ENCODE measurements around the gene GMNN. TPM values are rescaled to one million over a fixed set of nuclear protein-coding genes. Genes with fewer than 3 reads are reported as not detected.
A peak's percentile ranks its signal among the peaks of the same experiment; 100 is the strongest.
"Not testable (repeated sequence)": the region's sequence is repeated elsewhere in the genome, so short reads cannot be mapped to it uniquely, and the experiment has no call there.

The GMNN gene
- total RNA-seq = 100 to 1,000 TPM in 1 of 4 donors, 10 to 100 TPM in 3; 31.2 to 168 (median 53.3) TPM

DNA sequence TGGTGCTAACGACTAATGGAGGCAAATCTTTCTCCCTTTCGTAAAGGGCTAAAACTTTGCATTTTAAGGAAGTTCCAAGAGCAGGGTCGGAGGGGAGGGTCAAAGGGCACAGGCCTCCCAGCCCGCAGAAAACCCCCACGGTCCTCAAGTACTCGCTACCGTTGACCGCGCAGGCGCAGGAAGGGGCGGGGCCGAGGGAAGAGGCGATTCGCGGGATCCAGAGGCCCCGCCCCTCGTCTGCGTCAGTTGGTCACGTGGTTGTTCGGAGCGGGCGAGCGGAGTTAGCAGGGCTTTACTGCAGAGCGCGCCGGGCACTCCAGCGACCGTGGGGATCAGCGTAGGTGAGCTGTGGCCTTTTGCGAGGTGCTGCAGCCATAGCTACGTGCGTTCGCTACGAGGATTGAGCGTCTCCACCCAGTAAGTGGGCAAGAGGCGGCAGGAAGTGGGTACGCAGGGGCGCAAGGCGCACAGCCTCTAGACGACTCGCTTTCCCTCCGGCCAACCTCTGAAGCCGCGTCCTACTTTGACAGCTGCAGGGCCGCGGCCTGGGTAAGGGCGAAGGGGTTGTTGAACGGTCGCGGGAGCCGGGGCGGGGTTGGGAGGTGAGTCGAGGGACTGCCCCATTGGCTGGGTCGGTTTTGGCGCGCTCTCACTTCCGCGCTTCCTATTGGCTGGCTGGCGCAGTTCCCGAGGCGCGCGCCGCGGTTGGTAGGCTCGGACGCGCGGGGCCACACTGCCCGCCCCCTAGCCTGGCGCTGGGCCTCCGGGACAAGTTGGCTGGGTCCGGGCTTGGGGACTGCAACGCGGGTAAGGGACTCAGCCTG is at the start of gene GMNN:
Gene GMNN, plus strand, starts transcription at position 242 of the 824 bp plus-strand sequence. CDS start 2,310 bp downstream, outside the sequence.
- DNase-seq (ENCODE audit: low spot score in 2 of 2) = peak; percentile 96 to 100
- peak within 1 kb of the TSS; percentile 98 for H3K4me3 ChIP-seq (ENCODE audit: low read depth, poor library complexity, severe bottlenecking)
- WGBS, 2 donors = 0% methylated on average over 43 to 71 of the region's 75 CpGs
- TF ChIP-seq POLR2A (IDR thresholded peaks at IDR 0.05) = no peak
- TF ChIP-seq, protein P1, sequence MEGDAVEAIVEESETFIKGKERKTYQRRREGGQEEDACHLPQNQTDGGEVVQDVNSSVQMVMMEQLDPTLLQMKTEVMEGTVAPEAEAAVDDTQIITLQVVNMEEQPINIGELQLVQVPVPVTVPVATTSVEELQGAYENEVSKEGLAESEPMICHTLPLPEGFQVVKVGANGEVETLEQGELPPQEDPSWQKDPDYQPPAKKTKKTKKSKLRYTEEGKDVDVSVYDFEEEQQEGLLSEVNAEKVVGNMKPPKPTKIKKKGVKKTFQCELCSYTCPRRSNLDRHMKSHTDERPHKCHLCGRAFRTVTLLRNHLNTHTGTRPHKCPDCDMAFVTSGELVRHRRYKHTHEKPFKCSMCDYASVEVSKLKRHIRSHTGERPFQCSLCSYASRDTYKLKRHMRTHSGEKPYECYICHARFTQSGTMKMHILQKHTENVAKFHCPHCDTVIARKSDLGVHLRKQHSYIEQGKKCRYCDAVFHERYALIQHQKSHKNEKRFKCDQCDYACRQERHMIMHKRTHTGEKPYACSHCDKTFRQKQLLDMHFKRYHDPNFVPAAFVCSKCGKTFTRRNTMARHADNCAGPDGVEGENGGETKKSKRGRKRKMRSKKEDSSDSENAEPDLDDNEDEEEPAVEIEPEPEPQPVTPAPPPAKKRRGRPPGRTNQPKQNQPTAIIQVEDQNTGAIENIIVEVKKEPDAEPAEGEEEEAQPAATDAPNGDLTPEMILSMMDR (IDR thresholded peaks at IDR 0.05) = no peak
- intact Hi-C loops (cut with DNase I; ENCODE audit: low total_unique reads) = no loop called here

DNA sequence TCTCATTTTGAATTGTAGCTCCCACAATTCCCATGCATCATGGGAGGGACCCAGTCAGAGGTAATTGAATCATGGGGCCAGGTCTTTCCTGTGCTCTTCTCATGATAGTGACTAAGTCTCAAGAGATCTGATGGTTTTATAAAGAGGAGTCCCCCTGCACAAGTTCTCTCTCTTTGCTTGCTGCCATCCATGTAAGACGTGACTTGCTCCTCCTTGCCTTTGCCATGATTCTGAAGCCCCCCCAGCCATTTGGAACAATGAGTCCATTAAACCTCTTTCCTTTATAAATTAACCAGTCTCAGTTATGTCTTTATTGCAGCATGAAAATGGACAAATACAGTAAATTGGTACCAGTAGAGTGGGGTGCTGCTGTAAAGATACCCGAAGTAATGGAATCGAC is 44.1 kb upstream of the GMNN start:
- intact Hi-C loops (cut with DNase I; ENCODE audit: low total_unique reads); H3K4me3 ChIP-seq (ENCODE audit: low read depth, poor library complexity, severe bottlenecking); DNase-seq (ENCODE audit: low spot score in 2 of 2): not testable (repeated sequence)
- 90 to 94% methylated on average over 3 of the region's 3 CpGs for WGBS, 2 donors

DNA sequence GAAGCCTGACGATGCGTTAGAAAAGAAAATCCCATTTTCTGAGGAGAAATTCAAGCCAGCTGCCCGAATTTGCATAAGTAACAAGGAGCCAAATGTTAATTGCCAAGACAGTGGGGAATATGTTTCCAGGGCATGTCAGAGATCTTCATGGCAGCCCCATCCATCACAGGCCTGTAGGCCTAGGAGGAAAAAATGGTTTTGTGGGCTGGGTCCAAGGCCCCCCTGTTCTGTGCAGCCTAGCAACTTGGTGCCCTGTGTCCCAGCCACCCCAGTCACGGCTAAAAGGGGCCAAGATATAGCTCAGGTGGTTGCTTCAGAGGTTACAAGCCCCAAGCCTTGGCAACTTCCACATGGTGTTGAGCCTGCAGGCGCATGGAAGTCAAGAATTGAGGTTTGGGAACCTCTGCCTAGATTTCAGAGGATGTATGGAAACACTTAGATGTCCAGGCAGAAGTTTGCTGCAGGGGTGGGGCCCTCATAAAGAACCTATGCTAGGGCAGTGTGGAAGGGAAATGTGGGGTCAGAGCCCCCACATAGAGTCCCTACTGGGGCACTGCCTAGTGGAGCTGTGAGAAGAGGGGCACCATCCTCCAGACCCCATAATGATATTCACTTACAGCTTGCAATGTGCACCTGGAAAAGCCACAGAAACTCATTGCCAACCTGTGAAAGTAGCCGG is 43.1 kb upstream of the GMNN start:
- intact Hi-C loops (cut with DNase I; ENCODE audit: low total_unique reads); H3K4me3 ChIP-seq (ENCODE audit: low read depth, poor library complexity, severe bottlenecking); DNase-seq (ENCODE audit: low spot score in 2 of 2): not testable (repeated sequence)
- 91 to 93% methylated on average over 6 of the region's 6 CpGs for WGBS, 2 donors

DNA sequence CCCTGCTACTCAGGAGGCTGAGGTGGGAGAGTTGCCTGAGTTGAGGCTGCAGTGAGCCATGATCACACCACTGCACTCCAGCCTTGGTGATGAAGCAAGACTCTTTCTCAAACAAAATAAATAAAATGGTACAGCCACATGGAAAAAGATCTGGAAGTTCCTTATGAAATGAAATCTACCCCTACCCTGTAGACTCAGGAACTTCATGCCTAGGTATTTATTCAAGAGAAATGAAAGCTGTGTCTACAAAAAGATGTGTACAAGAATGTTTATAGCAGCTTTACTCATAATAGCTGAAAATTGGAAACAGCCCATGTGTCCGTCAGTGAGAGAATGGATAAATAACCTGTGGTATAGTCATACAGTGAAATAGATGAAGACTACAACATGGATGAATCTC is 40.6 kb upstream of the GMNN start:
- H3K4me3 ChIP-seq (ENCODE audit: low read depth, poor library complexity, severe bottlenecking) = no peak overlapping the region
- TF ChIP-seq, protein P1 (IDR thresholded peaks at IDR 0.05) = no peak
- TF ChIP-seq POLR2A (IDR thresholded peaks at IDR 0.05) = no peak
- intact Hi-C loops (cut with DNase I; ENCODE audit: low total_unique reads) = no loop called here
- WGBS, 2 donors = 83 to 89% methylated on average over 1 of the region's 1 CpG
- DNase-seq (ENCODE audit: low spot score in 2 of 2) = no peak

DNA sequence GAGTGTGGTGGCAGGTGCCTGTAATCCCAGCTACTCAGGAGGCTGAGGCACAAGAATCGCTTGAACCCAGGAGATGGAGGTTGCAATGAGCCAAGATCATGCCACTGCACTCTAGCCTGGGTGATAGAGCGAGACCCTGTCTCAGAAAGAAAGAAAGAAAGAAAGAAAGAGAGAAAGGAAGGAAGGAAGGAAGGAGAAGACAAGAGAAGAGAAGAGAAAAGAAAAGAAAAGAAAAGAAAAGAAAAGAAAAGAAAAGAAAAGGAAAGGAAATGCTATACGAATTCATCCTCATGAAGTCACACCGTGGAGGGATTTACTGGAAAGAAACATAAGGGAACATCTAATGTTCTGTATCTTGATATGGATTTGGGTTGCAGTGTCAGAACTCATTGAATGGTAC is 40.0 kb upstream of the GMNN start:
- DNase-seq (ENCODE audit: low spot score in 2 of 2); intact Hi-C loops (cut with DNase I; ENCODE audit: low total_unique reads); H3K4me3 ChIP-seq (ENCODE audit: low read depth, poor library complexity, severe bottlenecking): not testable (repeated sequence)
- 93% methylated on average over 4 of the region's 4 CpGs for WGBS, 2 donors

DNA sequence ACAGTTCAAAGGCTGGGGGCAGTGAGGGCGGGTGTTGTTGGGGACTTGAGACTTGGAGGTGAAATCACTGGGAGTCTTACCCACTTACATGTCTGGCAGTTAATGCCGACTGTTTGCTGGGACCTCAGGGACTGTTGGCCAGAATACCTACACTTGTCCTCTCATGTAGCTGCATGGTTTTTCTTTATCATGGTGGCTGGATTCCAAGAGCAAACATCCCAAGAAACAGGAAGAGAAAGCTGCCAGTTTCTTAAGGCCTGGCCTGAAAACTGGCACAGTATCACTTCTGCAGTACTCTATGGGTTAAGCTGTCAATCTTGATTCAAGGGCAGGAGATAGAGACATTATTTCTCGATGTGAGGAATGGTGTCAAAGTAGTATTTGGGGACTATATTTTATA is 36.0 kb upstream of the GMNN start:
- no peak overlapping the region for H3K4me3 ChIP-seq (ENCODE audit: low read depth, poor library complexity, severe bottlenecking)
- WGBS, 2 donors = 38 to 55% methylated on average over 3 of the region's 3 CpGs
- intact Hi-C loops (cut with DNase I; ENCODE audit: low total_unique reads) = no loop called here
- no peak for DNase-seq (ENCODE audit: low spot score in 2 of 2)
- no peak for TF ChIP-seq POLR2A (IDR thresholded peaks at IDR 0.05)
- TF ChIP-seq, protein P1 (IDR thresholded peaks at IDR 0.05) = no peak

DNA sequence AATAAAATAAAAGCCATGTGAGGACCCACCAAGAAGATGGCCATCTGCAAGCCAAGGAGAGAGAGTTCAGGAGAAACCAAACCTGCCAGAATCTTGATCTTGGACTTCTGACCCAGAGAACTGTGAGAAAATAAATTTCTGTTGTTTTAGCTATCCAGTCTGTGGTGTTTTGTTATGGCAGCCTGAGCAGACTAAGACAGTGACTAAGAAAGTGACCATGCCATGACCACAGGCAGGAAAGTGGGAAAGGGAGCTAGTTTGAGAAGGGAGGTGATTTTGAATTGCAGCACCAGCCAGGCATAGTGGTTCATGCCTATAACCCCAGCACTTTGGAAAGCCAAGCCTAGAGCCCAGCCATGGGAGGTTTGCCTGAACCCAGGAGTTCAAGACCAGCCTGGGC is 33.9 kb upstream of the GMNN start:
- intact Hi-C loops (cut with DNase I; ENCODE audit: low total_unique reads) = no loop called here
- no peak for DNase-seq (ENCODE audit: low spot score in 2 of 2)

More for the DNA sequence above, 33.9 kb upstream of the GMNN start:
- no peak overlapping the region for H3K4me3 ChIP-seq (ENCODE audit: low read depth, poor library complexity, severe bottlenecking)
- TF ChIP-seq, protein P1 (IDR thresholded peaks at IDR 0.05) = no peak
- TF ChIP-seq POLR2A (IDR thresholded peaks at IDR 0.05) = no peak
